IMR-90 (cell line): Measurements from ENCODE around the gene HPF1. TPM values are rescaled to one million over a fixed set of nuclear protein-coding genes. Genes with fewer than 3 reads are reported as not detected.

Experiments
- ATAC-seq: fragments of 200-7000 bp; cut with Tn5 transposase; 2 replicates; pipeline ENCODE4 v1.9.1; 2020; ENCODE audit warnings: low read depth, mild to moderate bottlenecking, moderate library complexity
- BruUV-seq: library from RNA; stranded (reverse); fragments of 400-500 nt; replicated peaks from 2 replicates; lab custom pipeline; 2021; lab: Mats Ljungman, UMichigan
- CTCF ChIA-PET: fragments of 300-600 bp; formaldehyde crosslinking; extraction: SDS; loops from one replicate; lab custom pipeline; 2021; ENCODE audit warnings: antibody characterized with exemption; lab: Yijun Ruan, JAX
- POLR2A ChIA-PET: fragments of 300-600 bp; sonication (Branson Sonifier 250); formaldehyde crosslinking; loops from one replicate; lab custom pipeline; 2022; ENCODE audit warnings: antibody characterized with exemption; ENCODE audit not compliant: unreplicated experiment; lab: Charles Lee
- DNase-seq: peaks from one replicate; pipeline ENCODE4 v3.0.0; 2013
- H2AFZ ChIP-seq: replicated peaks from 2 replicates; pipeline ENCODE3; 2013; ENCODE audit warnings: low read length, mild to moderate bottlenecking; ENCODE audit not compliant: poor library complexity
- H2AK5ac ChIP-seq: 2 replicates; pipeline ENCODE4 v1.6.1; 2013; ENCODE audit warnings: low read depth, low read length, inconsistent platforms
- H2AK9ac ChIP-seq: replicated peaks from 2 replicates; pipeline ENCODE3; 2013; ENCODE audit warnings: mild to moderate bottlenecking, low read depth, low read length, moderate library complexity; ENCODE audit not compliant: poor library complexity
- H2BK120ac ChIP-seq: 2 replicates; pipeline ENCODE4 v1.6.1; 2013; ENCODE audit warnings: low read depth, low read length, inconsistent platforms
- H2BK15ac ChIP-seq: 3 replicates; pipeline ENCODE4 v1.6.1; 2013; ENCODE audit warnings: low read depth, low read length, inconsistent platforms
- H2BK20ac ChIP-seq: 2 replicates; pipeline ENCODE4 v1.6.1; 2013; ENCODE audit warnings: low read depth, mild to moderate bottlenecking, inconsistent platforms, low read length, moderate library complexity
- H2BK5ac ChIP-seq: 2 replicates; pipeline ENCODE4 v1.6.1; 2013; ENCODE audit warnings: mild to moderate bottlenecking, low read depth, low read length, inconsistent platforms; ENCODE audit not compliant: poor library complexity, severe bottlenecking
- H3K14ac ChIP-seq: replicated peaks from 2 replicates; pipeline ENCODE4 v1.6.1; 2013; ENCODE audit warnings: low read depth, low read length, inconsistent platforms
- H3K18ac ChIP-seq: 2 replicates; pipeline ENCODE4 v1.6.1; 2013; ENCODE audit warnings: low read depth, low read length, control low read depth
- H3K23ac ChIP-seq: 2 replicates; pipeline ENCODE4 v1.6.1; 2013; ENCODE audit warnings: low read depth, low read length, inconsistent platforms
- H3K27ac ChIP-seq: 2 replicates; pipeline ENCODE4 v1.5.1; 2013; ENCODE audit warnings: mild to moderate bottlenecking, control low read depth, low read length; ENCODE audit not compliant: insufficient read depth
- H3K27me3 ChIP-seq: 2 replicates; pipeline ENCODE4 v1.6.1; 2013; ENCODE audit warnings: low read length; ENCODE audit not compliant: control insufficient read depth, insufficient read depth
- H3K36me3 ChIP-seq: 2 replicates; pipeline ENCODE4 v1.6.1; 2013; ENCODE audit warnings: low read length, mixed read lengths; ENCODE audit not compliant: control insufficient read depth, insufficient read depth
- H3K4ac ChIP-seq: 2 replicates; pipeline ENCODE4 v1.6.1; 2013; ENCODE audit warnings: low read depth, low read length, inconsistent platforms
- H3K4me1 ChIP-seq: 2 replicates; pipeline ENCODE4 v1.6.1; 2013; ENCODE audit warnings: low read length, mixed read lengths; ENCODE audit not compliant: control insufficient read depth, insufficient read depth
- H3K4me2 ChIP-seq: 2 replicates; pipeline ENCODE4 v1.6.1; 2013; ENCODE audit warnings: low read depth, mild to moderate bottlenecking, control low read depth, low read length, moderate library complexity
- H3K4me3 ChIP-seq: 2 replicates; pipeline ENCODE4 v1.5.1; 2013; ENCODE audit warnings: low read depth, mild to moderate bottlenecking, control low read depth, low read length, moderate library complexity; ENCODE audit not compliant: insufficient read depth
- H3K56ac ChIP-seq: 2 replicates; pipeline ENCODE4 v1.6.1; 2013; ENCODE audit warnings: low read length, inconsistent platforms; ENCODE audit not compliant: insufficient read depth; ENCODE audit errors: extremely low read depth
- H3K79me1 ChIP-seq, 2 experiments: 2 replicates each; pipeline ENCODE4 v1.6.1; 2013; ENCODE audit warnings: low read length in 2 of 2, inconsistent platforms in 1 of 2, low read depth in 1 of 2
- H3K9ac ChIP-seq: 2 replicates; pipeline ENCODE4 v1.6.1; 2013; ENCODE audit warnings: low read depth, low read length, control low read depth
- H3K9me1 ChIP-seq: 2 replicates; pipeline ENCODE4 v1.6.1; 2013; ENCODE audit warnings: low read length, inconsistent platforms; ENCODE audit not compliant: insufficient read depth
- H3K9me3 ChIP-seq: 2 replicates; pipeline ENCODE4 v1.6.1; 2013; ENCODE audit warnings: low read length; ENCODE audit not compliant: control insufficient read depth, insufficient read depth
- H4K20me1 ChIP-seq: 2 replicates; pipeline ENCODE4 v1.6.1; 2013; ENCODE audit warnings: low read length, inconsistent platforms; ENCODE audit not compliant: insufficient read depth
- H4K5ac ChIP-seq: 2 replicates; pipeline ENCODE4 v1.6.1; 2013; ENCODE audit warnings: mild to moderate bottlenecking, low read depth, low read length, control low read depth
- H4K8ac ChIP-seq, 2 experiments: 2 replicates each; pipeline ENCODE4 v1.6.1; 2013; ENCODE audit warnings: low read depth in 2 of 2, low read length in 2 of 2, control low read depth in 1 of 2, inconsistent platforms in 1 of 2
- H4K91ac ChIP-seq: 2 replicates; pipeline ENCODE4 v1.6.1; 2013; ENCODE audit warnings: low read depth, low read length, inconsistent platforms; ENCODE audit not compliant: insufficient read depth
- BHLHE40 ChIP-seq: fragments of 150-350 bp; IDR thresholded peaks from 2 replicates; pipeline ENCODE4 v1.6.1; 2016; ENCODE audit warnings: mild to moderate bottlenecking, low read depth, low read length
- CEBPB ChIP-seq: IDR thresholded peaks from 2 replicates; pipeline ENCODE4 v1.6.1; 2012; ENCODE audit warnings: low read depth, low read length, improper control_type of control experiment
- CHD1 ChIP-seq: IDR thresholded peaks from 2 replicates; pipeline ENCODE4 v1.6.1; 2012; ENCODE audit warnings: low read depth, low read length, improper control_type of control experiment
- FOS ChIP-seq: fragments of 150-350 bp; IDR thresholded peaks from 2 replicates; pipeline ENCODE4 v1.6.1; 2016; ENCODE audit warnings: low read depth, low read length
- MAFK ChIP-seq: IDR thresholded peaks from 2 replicates; pipeline ENCODE4 v1.6.1; 2012; ENCODE audit warnings: low read depth, low read length, improper control_type of control experiment
- MAZ ChIP-seq: IDR thresholded peaks from 2 replicates; pipeline ENCODE4 v1.6.1; 2012; ENCODE audit warnings: low read depth, mild to moderate bottlenecking, low read length, improper control_type of control experiment, moderate library complexity, borderline replicate concordance
- MXI1 ChIP-seq: IDR thresholded peaks from 2 replicates; pipeline ENCODE4 v1.6.1; 2012; ENCODE audit warnings: low read depth, mild to moderate bottlenecking, low read length, moderate library complexity, borderline replicate concordance
- NFE2L2 ChIP-seq: fragments of 150-350 bp; IDR thresholded peaks from 2 replicates; pipeline ENCODE4 v1.6.1; 2016; ENCODE audit warnings: low read depth, mild to moderate bottlenecking, low read length
- POLR2A ChIP-seq: IDR thresholded peaks from 2 replicates; pipeline ENCODE4 v1.6.1; 2012; ENCODE audit warnings: mild to moderate bottlenecking, low read depth, low read length
- RAD21 ChIP-seq: IDR thresholded peaks from 2 replicates; pipeline ENCODE4 v1.6.1; 2012; ENCODE audit warnings: low read length, improper control_type of control experiment
- RCOR1 ChIP-seq: IDR thresholded peaks from 2 replicates; pipeline ENCODE4 v1.6.1; 2012; ENCODE audit warnings: mild to moderate bottlenecking, low read length, improper control_type of control experiment; ENCODE audit not compliant: insufficient replicate concordance
- RFX5 ChIP-seq: IDR thresholded peaks from 2 replicates; pipeline ENCODE4 v1.8.0; 2012; ENCODE audit warnings: low read depth, mild to moderate bottlenecking, low read length, moderate library complexity
- SMC3 ChIP-seq: fragments of 150-350 bp; IDR thresholded peaks from 2 replicates; pipeline ENCODE4 v1.6.1; 2016; ENCODE audit warnings: low read depth, mild to moderate bottlenecking, antibody characterized with exemption, low read length, moderate library complexity
- WGBS, 2 experiments: methylation state at CpG; one replicate each; pipeline versions ENCODE4 v1.1.5 to v1.1.7; 2013; ENCODE audit warnings: missing lambda C conversion rate in 2 of 2; ENCODE audit not compliant: insufficient read length in 1 of 2; ENCODE audit errors: extremely low coverage in 2 of 2; 5-methylcytosine and 5-hydroxymethylcytosine counted together
- dilution Hi-C: fragments of 300-500 bp; cut with HindIII; formaldehyde crosslinking; loops from one replicate; pipeline ENCODE4 v1.14.3; 2018; ENCODE audit warnings: low sequenced_read_pairs; ENCODE audit not compliant: unreplicated experiment
- in situ Hi-C: fragments of 300-500 bp; cut with MboI; formaldehyde crosslinking; loops from 3 replicates; pipeline ENCODE4 v1.14.3; 2019; ENCODE audit warnings: low sequenced_read_pairs, inconsistent platforms, mixed read lengths
- intact Hi-C: fragments of 100-400 bp; cut with micrococcal nuclease; formaldehyde crosslinking; loops from 2 replicates; pipeline ENCODE4 v1.10.0; 2022
- polyA plus RNA-seq, 3 experiments: library from polyadenylated mRNA; depleted of rRNA; stranded (reverse); fragments of >200 nt; gene quantifications; 2 replicates each; pipeline ENCODE4 v1.2.3, GENCODE V29; 2012; ENCODE audit warnings: low replicate concordance in 1 of 3
- total RNA-seq: library from RNA; depleted of rRNA; stranded (reverse); fragments of >200 nt; gene quantifications from 2 replicates; pipeline ENCODE4 v1.2.3, GENCODE V29; 2012
- TF ChIP-seq, protein P1 (sequence below): fragments of 150-350 bp; IDR thresholded peaks from 2 replicates; pipeline ENCODE4 v1.6.1; 2017; ENCODE audit warnings: mild to moderate bottlenecking, antibody characterized with exemption, low read length, low read depth
- TF ChIP-seq, protein P2 (sequence below): conservative IDR thresholded peaks from 2 replicates; pipeline ENCODE4 v1.5.1; 2012; ENCODE audit warnings: mild to moderate bottlenecking, low read depth, low read length, improper control_type of control experiment
- TF ChIP-seq, protein P3 (sequence below): fragments of 150-350 bp; IDR thresholded peaks from 2 replicates; pipeline ENCODE4 v1.6.1; 2016; ENCODE audit warnings: low read depth, mild to moderate bottlenecking, low read length, moderate library complexity, borderline replicate concordance

Gene HPF1
- total and polyA plus RNA-seq, 2 of the 4 experiments (the other 2 are of a cell fraction): 15.2 to 24.9 TPM

DNA sequence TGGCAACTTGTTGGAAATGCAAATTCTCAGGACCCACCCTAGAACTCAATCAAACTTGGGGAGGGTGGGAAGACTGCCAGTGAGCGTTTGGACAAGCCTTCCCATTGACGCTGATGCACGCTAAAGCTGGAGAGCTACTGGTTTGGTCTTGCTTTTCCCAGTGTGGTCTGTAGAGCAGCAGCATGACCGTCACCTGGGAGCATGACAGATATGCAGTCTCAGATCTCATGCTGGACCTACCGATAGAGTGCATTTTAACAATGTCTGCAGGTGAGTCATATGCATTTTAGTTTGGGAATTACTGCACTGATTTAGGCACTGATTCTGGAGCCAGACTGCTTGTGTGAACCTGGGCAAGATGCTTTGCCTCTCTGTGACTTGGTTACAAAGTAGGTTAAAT, 27.2 kb downstream of the HPF1 start:
- Histone ChIP-seq H3K79me1 (no peaks in the 10 kb centered on the region), H4K20me1 (no peaks in the 10 kb centered on the region), H3K9me1 (peaks cover 4% of the 10 kb centered on the region; the same call in 1 of the 2 replicates), H3K4ac (no peak overlapping the region), H3K27ac (no peak overlapping the region), H4K8ac (no peak overlapping the region), H2BK120ac (no peak overlapping the region), H3K9me3 (no peaks in the 10 kb centered on the region), H2BK20ac (no peak overlapping the region), H4K5ac (no peak overlapping the region), H3K36me3 (peaks cover 12% of the 10 kb centered on the region), H3K56ac (no peak overlapping the region), H3K27me3 (no peaks in the 10 kb centered on the region), H3K4me2 (no peak overlapping the region), H2BK15ac (no peak overlapping the region), H3K4me1 (no peaks in the 10 kb centered on the region), H3K4me3 (no peak overlapping the region), H4K91ac (no peak overlapping the region), H3K18ac (no peak overlapping the region), H2AK9ac (no peak overlapping the region), H3K23ac (no peak overlapping the region), H2AFZ (no peak overlapping the region), H2BK5ac (no peak overlapping the region), H3K9ac (no peak overlapping the region), H3K14ac (no peak overlapping the region), H2AK5ac (no peak overlapping the region)
- DNase-seq (no peak), ATAC-seq (no peak)
- intact Hi-C loops: no loop called here
- dilution Hi-C loops: no loop called here
- ChIA-PET CTCF (no interaction called here), POLR2A (no interaction called here)
- no TSS peak for BruUV-seq
- TF ChIP-seq CEBPB (no peak), SMC3 (no peak), CHD1 (no peak), POLR2A (no peak), FOS (no peak), RCOR1 (no peak), NFE2L2 (no peak), MXI1 (no peak), RAD21 (no peak), BHLHE40 (no peak), MAZ (no peak), MAFK (no peak), RFX5 (no peak)
- TF ChIP-seq, protein P1, sequence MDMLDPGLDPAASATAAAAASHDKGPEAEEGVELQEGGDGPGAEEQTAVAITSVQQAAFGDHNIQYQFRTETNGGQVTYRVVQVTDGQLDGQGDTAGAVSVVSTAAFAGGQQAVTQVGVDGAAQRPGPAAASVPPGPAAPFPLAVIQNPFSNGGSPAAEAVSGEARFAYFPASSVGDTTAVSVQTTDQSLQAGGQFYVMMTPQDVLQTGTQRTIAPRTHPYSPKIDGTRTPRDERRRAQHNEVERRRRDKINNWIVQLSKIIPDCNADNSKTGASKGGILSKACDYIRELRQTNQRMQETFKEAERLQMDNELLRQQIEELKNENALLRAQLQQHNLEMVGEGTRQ: no peak
- TF ChIP-seq, protein P2, sequence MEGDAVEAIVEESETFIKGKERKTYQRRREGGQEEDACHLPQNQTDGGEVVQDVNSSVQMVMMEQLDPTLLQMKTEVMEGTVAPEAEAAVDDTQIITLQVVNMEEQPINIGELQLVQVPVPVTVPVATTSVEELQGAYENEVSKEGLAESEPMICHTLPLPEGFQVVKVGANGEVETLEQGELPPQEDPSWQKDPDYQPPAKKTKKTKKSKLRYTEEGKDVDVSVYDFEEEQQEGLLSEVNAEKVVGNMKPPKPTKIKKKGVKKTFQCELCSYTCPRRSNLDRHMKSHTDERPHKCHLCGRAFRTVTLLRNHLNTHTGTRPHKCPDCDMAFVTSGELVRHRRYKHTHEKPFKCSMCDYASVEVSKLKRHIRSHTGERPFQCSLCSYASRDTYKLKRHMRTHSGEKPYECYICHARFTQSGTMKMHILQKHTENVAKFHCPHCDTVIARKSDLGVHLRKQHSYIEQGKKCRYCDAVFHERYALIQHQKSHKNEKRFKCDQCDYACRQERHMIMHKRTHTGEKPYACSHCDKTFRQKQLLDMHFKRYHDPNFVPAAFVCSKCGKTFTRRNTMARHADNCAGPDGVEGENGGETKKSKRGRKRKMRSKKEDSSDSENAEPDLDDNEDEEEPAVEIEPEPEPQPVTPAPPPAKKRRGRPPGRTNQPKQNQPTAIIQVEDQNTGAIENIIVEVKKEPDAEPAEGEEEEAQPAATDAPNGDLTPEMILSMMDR: no peak
- TF ChIP-seq, protein P3, sequence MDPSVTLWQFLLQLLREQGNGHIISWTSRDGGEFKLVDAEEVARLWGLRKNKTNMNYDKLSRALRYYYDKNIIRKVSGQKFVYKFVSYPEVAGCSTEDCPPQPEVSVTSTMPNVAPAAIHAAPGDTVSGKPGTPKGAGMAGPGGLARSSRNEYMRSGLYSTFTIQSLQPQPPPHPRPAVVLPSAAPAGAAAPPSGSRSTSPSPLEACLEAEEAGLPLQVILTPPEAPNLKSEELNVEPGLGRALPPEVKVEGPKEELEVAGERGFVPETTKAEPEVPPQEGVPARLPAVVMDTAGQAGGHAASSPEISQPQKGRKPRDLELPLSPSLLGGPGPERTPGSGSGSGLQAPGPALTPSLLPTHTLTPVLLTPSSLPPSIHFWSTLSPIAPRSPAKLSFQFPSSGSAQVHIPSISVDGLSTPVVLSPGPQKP: no peak
- WGBS, 2 experiments: no CpG with 5 or more reads among the region's 5 CpGs
- in situ Hi-C loops: no loop called here
